DOHH2 (cell line): ENCODE measurements around the gene SLC41A1.

ENCODE experiments used
- H3F3A ChIP-seq: fragments of 200-600 bp; sonication (generic), shearing (Covaris generic); 2 replicates; pipeline ENCODE4 v1.6.0; 2016; ENCODE audit warnings: antibody characterized with exemption, mild to moderate bottlenecking; ENCODE audit not compliant: control insufficient read depth, insufficient read depth
- H3K27ac ChIP-seq: fragments of 200-600 bp; sonication (generic); 2 replicates; pipeline ENCODE4 v1.5.1; 2014; ENCODE audit warnings: low read depth, mild to moderate bottlenecking, low read length, moderate library complexity
- H3K27me3 ChIP-seq: fragments of 200-600 bp; sonication (generic); 2 replicates; pipeline ENCODE4 v1.6.1; 2014; ENCODE audit warnings: mild to moderate bottlenecking, low read length, mixed read lengths; ENCODE audit not compliant: control insufficient read depth
- H3K36me3 ChIP-seq: fragments of 200-600 bp; sonication (generic); 2 replicates; pipeline ENCODE4 v1.6.1; 2014; ENCODE audit warnings: mild to moderate bottlenecking, low read length, moderate library complexity, mixed read lengths; ENCODE audit not compliant: control insufficient read depth
- H3K4me1 ChIP-seq: fragments of 200-600 bp; sonication (generic); 2 replicates; pipeline ENCODE4 v1.6.1; 2014; ENCODE audit warnings: mild to moderate bottlenecking, low read length, mixed read lengths; ENCODE audit not compliant: control insufficient read depth
- H3K4me2 ChIP-seq: fragments of 200-600 bp; sonication (generic); 2 replicates; pipeline ENCODE4 v1.6.0; 2014; ENCODE audit warnings: mild to moderate bottlenecking, low read length, moderate library complexity
- H3K4me3 ChIP-seq: fragments of 200-600 bp; sonication (generic); 2 replicates; pipeline ENCODE4 v1.5.1; 2014; ENCODE audit warnings: mild to moderate bottlenecking, low read length, mixed read lengths
- H3K79me2 ChIP-seq: fragments of 200-600 bp; sonication (generic); 2 replicates; pipeline ENCODE4 v1.6.1; 2014; ENCODE audit warnings: mild to moderate bottlenecking, low read length, mixed read lengths; ENCODE audit not compliant: control insufficient read depth
- H3K9me2 ChIP-seq: fragments of 200-600 bp; sonication (generic); replicated peaks from 2 replicates; pipeline ENCODE4 v1.6.1; 2014; ENCODE audit warnings: mild to moderate bottlenecking, low read length, mixed read lengths; ENCODE audit not compliant: control insufficient read depth
- H3K9me3 ChIP-seq: fragments of 200-600 bp; sonication (generic); 2 replicates; pipeline ENCODE4 v1.6.1; 2014; ENCODE audit warnings: antibody characterized with exemption, low read length, mixed read lengths; ENCODE audit not compliant: control insufficient read depth, insufficient read depth
- H4K20me1 ChIP-seq: fragments of 200-600 bp; sonication (generic); 2 replicates; pipeline ENCODE4 v1.6.0; 2014; ENCODE audit warnings: low read depth, mild to moderate bottlenecking, antibody characterized with exemption, low read length, moderate library complexity; ENCODE audit not compliant: control insufficient read depth, insufficient read depth
- CTCF ChIP-seq: fragments of 200-600 bp; sonication (generic); IDR thresholded peaks from one replicate; pipeline ENCODE4 v1.5.1; 2014; ENCODE audit warnings: antibody characterized with exemption, mild to moderate bottlenecking, low read depth, low read length; ENCODE audit not compliant: poor library complexity, severe bottlenecking
- EZH2phosphoT487 ChIP-seq: fragments of 200-600 bp; sonication (generic); IDR thresholded peaks from 2 replicates; pipeline ENCODE4 v1.6.1; 2017; ENCODE audit warnings: borderline replicate concordance, mild to moderate bottlenecking, antibody characterized with exemption, low read length, moderate library complexity, mixed read lengths

Gene SLC41A1

GRCh38 chr1:205767248-205767647 is 45.8 kb downstream of the SLC41A1 start:
- H3K27ac ChIP-seq: no peak overlapping the region
- no peaks in the 10 kb centered on the region for H3K9me2 ChIP-seq
- H3K4me3 ChIP-seq: no peak overlapping the region
- no peaks in the 10 kb centered on the region for H3K79me2 ChIP-seq
- no peaks in the 10 kb centered on the region for H3K9me3 ChIP-seq
- H3K36me3 ChIP-seq: no peaks in the 10 kb centered on the region
- H3K4me2 ChIP-seq: no peak overlapping the region
- H4K20me1 ChIP-seq: no peaks in the 10 kb centered on the region
- no peak for TF ChIP-seq EZH2phosphoT487
- no peak for TF ChIP-seq CTCF
- no peaks in the 10 kb centered on the region for H3K4me1 ChIP-seq
- H3F3A ChIP-seq: 0 out of 2 replicates have a peak, but pooled peaks cover 4% of the 10 kb centered on the region
- no peaks in the 10 kb centered on the region for H3K27me3 ChIP-seq

DNA sequence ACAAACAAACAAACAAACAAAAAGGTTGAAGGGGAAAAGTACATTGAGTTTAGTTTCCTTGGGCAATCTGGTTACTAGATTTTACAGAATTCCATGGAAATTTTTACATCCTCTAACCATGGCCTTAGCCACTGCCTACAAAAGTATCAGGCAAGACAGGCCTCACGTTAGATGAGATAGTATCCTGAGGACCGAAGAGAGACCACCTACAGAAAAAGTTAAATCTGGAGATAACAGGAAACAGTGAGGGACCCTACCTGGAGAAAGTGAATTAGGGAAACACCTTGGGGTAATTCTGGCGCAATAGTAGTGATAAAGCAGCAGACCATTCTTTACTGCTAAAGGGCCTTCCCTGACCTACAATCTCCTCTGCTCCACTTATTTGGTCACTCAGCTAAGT is 46.4 kb downstream of the SLC41A1 start:
- TF ChIP-seq CTCF: no peak
- no peak for TF ChIP-seq EZH2phosphoT487
- Histone ChIP-seq H3K4me3 (no peak overlapping the region), H3K79me2 (no peaks in the 10 kb centered on the region), H4K20me1 (no peaks in the 10 kb centered on the region), H3K9me3 (no peaks in the 10 kb centered on the region), H3K27me3 (no peaks in the 10 kb centered on the region), H3K27ac (no peak overlapping the region), H3K4me1 (no peaks in the 10 kb centered on the region), H3K9me2 (no peaks in the 10 kb centered on the region), H3K4me2 (no peak overlapping the region), H3K36me3 (no peaks in the 10 kb centered on the region), H3F3A (0 out of 2 replicates have a peak, but pooled peaks cover 4% of the 10 kb centered on the region)

GRCh38 chr1:205766038-205766437 is 47.0 kb downstream of the SLC41A1 start:
- no peaks in the 10 kb centered on the region for H3K9me2 ChIP-seq
- no peak overlapping the region for H3K27ac ChIP-seq
- 0 out of 2 replicates have a peak, but pooled peaks cover 4% of the 10 kb centered on the region for H3F3A ChIP-seq
- no peaks in the 10 kb centered on the region for H3K9me3 ChIP-seq
- H3K36me3 ChIP-seq: no peaks in the 10 kb centered on the region
- no peak overlapping the region for H3K4me3 ChIP-seq
- no peaks in the 10 kb centered on the region for H3K79me2 ChIP-seq
- H4K20me1 ChIP-seq: no peaks in the 10 kb centered on the region
- H3K27me3 ChIP-seq: no peaks in the 10 kb centered on the region
- no peaks in the 10 kb centered on the region for H3K4me1 ChIP-seq
- no peak overlapping the region for H3K4me2 ChIP-seq
- TF ChIP-seq EZH2phosphoT487 (no peak), CTCF (no peak)
